Liver (tissue), 9 donors: ENCODE measurements around the gene PCDH7. TPM values are rescaled to one million over a fixed set of nuclear protein-coding genes. Genes with fewer than 3 reads are reported as not detected.

Experiments
- DNase-seq: peaks from one replicate; pipeline ENCODE4 v3.0.0-alpha.2; 2017; ENCODE audit warnings: low spot score
- H3K27ac ChIP-seq, 2 donors: one replicate each; pipeline ENCODE4 v1.7.0; 2013; ENCODE audit warnings: inconsistent platforms in 2 of 2, low read length in 2 of 2, control low read depth in 1 of 2, low read depth in 1 of 2, mild to moderate bottlenecking in 1 of 2
- H3K27me3 ChIP-seq, 4 donors: one replicate each; pipeline versions ENCODE4 v1.6.1 to v1.7.0; 2013; ENCODE audit warnings: low read length in 3 of 4, inconsistent platforms in 1 of 4, mild to moderate bottlenecking in 1 of 4, moderate library complexity in 1 of 4; ENCODE audit not compliant: control insufficient read depth in 4 of 4, insufficient read depth in 4 of 4
- H3K36me3 ChIP-seq, 4 donors: one replicate each; pipeline versions ENCODE4 v1.6.1 to v1.7.0; 2013; ENCODE audit warnings: low read length in 3 of 4, mild to moderate bottlenecking in 3 of 4, low read depth in 1 of 4, moderate library complexity in 1 of 4; ENCODE audit not compliant: control insufficient read depth in 4 of 4, insufficient read depth in 3 of 4
- H3K4me1 ChIP-seq, 4 donors: one replicate each; pipeline versions ENCODE4 v1.6.1 to v1.7.0; 2013; ENCODE audit warnings: low read length in 3 of 4, mild to moderate bottlenecking in 3 of 4, moderate library complexity in 1 of 4; ENCODE audit not compliant: control insufficient read depth in 4 of 4, insufficient read depth in 4 of 4
- H3K4me3 ChIP-seq, 3 donors: one replicate each; pipeline versions ENCODE4 v1.6.1 to v1.7.0; 2013; ENCODE audit warnings: low read length in 3 of 3, control low read depth in 1 of 3, low read depth in 1 of 3, mild to moderate bottlenecking in 1 of 3
- H3K9ac ChIP-seq, 2 donors: one replicate each; pipeline ENCODE4 v1.7.0; 2013; ENCODE audit warnings: low read length in 2 of 2, mild to moderate bottlenecking in 2 of 2, moderate library complexity in 2 of 2, control low read depth in 1 of 2, low read depth in 1 of 2
- H3K9me3 ChIP-seq, 4 donors: one replicate each; pipeline versions ENCODE4 v1.6.1 to v1.7.0; 2013; ENCODE audit warnings: low read length in 3 of 4; ENCODE audit not compliant: control insufficient read depth in 4 of 4
- FOXA1 ChIP-seq: IDR thresholded peaks from 2 replicates; pipeline ENCODE4 v1.6.1; 2016; ENCODE audit warnings: antibody characterized with exemption
- FOXA2 ChIP-seq: IDR thresholded peaks from 2 replicates; pipeline ENCODE4 v1.6.1; 2016; ENCODE audit warnings: antibody characterized with exemption
- GABPA ChIP-seq, 2 donors: IDR thresholded peaks in 1 of 2; conservative IDR thresholded peaks in 1 of 2; 2 replicates each; pipeline ENCODE4 v1.6.1; 2016; ENCODE audit warnings: antibody characterized with exemption in 2 of 2, mild to moderate bottlenecking in 1 of 2, moderate library complexity in 1 of 2
- HNF4G ChIP-seq: IDR thresholded peaks from 2 replicates; pipeline ENCODE4 v1.6.1; 2016; ENCODE audit warnings: antibody characterized with exemption
- MAX ChIP-seq: IDR thresholded peaks from 2 replicates; pipeline ENCODE4 v1.6.1; 2016; ENCODE audit warnings: antibody characterized with exemption
- NR2F2 ChIP-seq: IDR thresholded peaks from 2 replicates; pipeline ENCODE4 v1.6.1; 2016; ENCODE audit warnings: antibody characterized with exemption
- RAD21 ChIP-seq, 2 donors: IDR thresholded peaks; 2 replicates each; pipeline ENCODE4 v1.6.1; 2016; ENCODE audit warnings: antibody characterized with exemption in 2 of 2, mild to moderate bottlenecking in 2 of 2
- RXRA ChIP-seq, 2 donors: IDR thresholded peaks; 2 replicates each; pipeline ENCODE4 v1.6.1; 2017 to 2018; ENCODE audit warnings: antibody characterized with exemption in 2 of 2, mild to moderate bottlenecking in 1 of 2
- SP1 ChIP-seq: IDR thresholded peaks from 2 replicates; pipeline ENCODE4 v1.6.1; 2018; ENCODE audit warnings: antibody characterized with exemption, mild to moderate bottlenecking
- TAF1 ChIP-seq: conservative IDR thresholded peaks from 2 replicates; pipeline ENCODE4 v1.6.1; 2016; ENCODE audit warnings: antibody characterized with exemption, mild to moderate bottlenecking
- YY1 ChIP-seq: IDR thresholded peaks from 2 replicates; pipeline ENCODE4 v1.6.1; 2016; ENCODE audit warnings: antibody characterized with exemption, mild to moderate bottlenecking
- ZBTB33 ChIP-seq: IDR thresholded peaks from 2 replicates; pipeline ENCODE4 v1.6.1; 2016; ENCODE audit warnings: antibody characterized with exemption
- WGBS: extraction: QIAGEN DNeasy Blood & Tissue Kit; methylation state at CpG from one replicate; pipeline ENCODE4 v1.1.7; 2013; 5-methylcytosine and 5-hydroxymethylcytosine counted together
- polyA plus RNA-seq, 2 donors: library from polyadenylated mRNA; stranded (reverse) in 1 of 2; unstranded in 1 of 2; fragments of 200-250 nt in 1 of 2; fragments of >200 nt in 1 of 2; fragmentation: Nextera tagmentation in 1 of 2; extraction: Ambion mirVana in 1 of 2; gene quantifications; one replicate each; pipeline versions ENCODE4 v1.2.1 to v1.2.3, GENCODE V29; 2013 to 2015
- total RNA-seq, 2 donors: library from RNA; depleted of rRNA; stranded (reverse); fragments of >200 nt; gene quantifications; one replicate each; pipeline ENCODE4 v1.2.3, GENCODE V29; 2014
- TF ChIP-seq, protein P1 (sequence below): IDR thresholded peaks from 2 replicates; pipeline ENCODE4 v1.6.1; 2016; ENCODE audit warnings: antibody characterized with exemption, mild to moderate bottlenecking
- TF ChIP-seq, protein P2 (sequence below): fragments of 150-350 bp; IDR thresholded peaks from 2 replicates; pipeline ENCODE4 v1.5.1; 2017; ENCODE audit warnings: improper control_type of control experiment, low read depth, low read length; ENCODE audit not compliant: missing input control
- donor health status: healthy.
- donor health status: healthy.
- donor health status: healthy.
- donor health status: healthy.
- donor health status: healthy.

The PCDH7 gene
- total and polyA plus RNA-seq, 4 donors: 0.32 to 3.0 (median 0.98) TPM

GRCh38 chr4:30726090-30726675 lies 6.0 kb downstream of the PCDH7 start:
- WGBS: 35% methylated on average over 2 of the region's 2 CpGs
- Histone ChIP-seq H3K4me3 (no peak overlapping the region), H3K4me1 (peaks cover 4 to 11% (median 6%) of the 10 kb centered on the region in 4 donors)

DNA sequence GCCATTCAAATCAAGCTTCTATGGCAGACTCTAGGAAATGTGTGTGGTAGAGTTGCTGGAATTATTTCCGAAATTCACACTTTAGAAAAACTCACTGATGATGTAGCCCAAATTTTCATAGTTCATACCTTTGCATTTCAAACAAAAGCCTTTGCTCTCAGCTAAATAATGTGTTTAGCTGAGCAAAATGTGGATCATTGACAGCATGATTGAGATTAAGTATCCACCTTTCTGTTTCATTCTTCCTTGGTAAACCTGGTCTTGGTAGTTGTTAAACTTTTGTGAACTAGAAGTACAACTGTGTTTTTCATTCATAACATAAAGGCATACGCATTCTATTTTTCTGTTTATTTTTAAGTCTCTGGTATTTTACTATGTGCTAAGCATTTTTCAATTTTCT lies 7.2 kb downstream of the PCDH7 start:
- WGBS: 71% methylated on average over 2 of the region's 2 CpGs
- no peak for DNase-seq
- no peak overlapping the region for H3K4me3 ChIP-seq

More at GRCh38 chr4:30726090-30726675, 6.0 kb downstream of the PCDH7 start:
- no peak overlapping the region for H3K9ac ChIP-seq
- TF ChIP-seq MAX: no peak
- TF ChIP-seq TAF1: no peak
- TF ChIP-seq, protein P1, sequence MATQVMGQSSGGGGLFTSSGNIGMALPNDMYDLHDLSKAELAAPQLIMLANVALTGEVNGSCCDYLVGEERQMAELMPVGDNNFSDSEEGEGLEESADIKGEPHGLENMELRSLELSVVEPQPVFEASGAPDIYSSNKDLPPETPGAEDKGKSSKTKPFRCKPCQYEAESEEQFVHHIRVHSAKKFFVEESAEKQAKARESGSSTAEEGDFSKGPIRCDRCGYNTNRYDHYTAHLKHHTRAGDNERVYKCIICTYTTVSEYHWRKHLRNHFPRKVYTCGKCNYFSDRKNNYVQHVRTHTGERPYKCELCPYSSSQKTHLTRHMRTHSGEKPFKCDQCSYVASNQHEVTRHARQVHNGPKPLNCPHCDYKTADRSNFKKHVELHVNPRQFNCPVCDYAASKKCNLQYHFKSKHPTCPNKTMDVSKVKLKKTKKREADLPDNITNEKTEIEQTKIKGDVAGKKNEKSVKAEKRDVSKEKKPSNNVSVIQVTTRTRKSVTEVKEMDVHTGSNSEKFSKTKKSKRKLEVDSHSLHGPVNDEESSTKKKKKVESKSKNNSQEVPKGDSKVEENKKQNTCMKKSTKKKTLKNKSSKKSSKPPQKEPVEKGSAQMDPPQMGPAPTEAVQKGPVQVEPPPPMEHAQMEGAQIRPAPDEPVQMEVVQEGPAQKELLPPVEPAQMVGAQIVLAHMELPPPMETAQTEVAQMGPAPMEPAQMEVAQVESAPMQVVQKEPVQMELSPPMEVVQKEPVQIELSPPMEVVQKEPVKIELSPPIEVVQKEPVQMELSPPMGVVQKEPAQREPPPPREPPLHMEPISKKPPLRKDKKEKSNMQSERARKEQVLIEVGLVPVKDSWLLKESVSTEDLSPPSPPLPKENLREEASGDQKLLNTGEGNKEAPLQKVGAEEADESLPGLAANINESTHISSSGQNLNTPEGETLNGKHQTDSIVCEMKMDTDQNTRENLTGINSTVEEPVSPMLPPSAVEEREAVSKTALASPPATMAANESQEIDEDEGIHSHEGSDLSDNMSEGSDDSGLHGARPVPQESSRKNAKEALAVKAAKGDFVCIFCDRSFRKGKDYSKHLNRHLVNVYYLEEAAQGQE: no peak
- no peak for TF ChIP-seq FOXA1
- no peak for TF ChIP-seq YY1
- TF ChIP-seq FOXA2: no peak
- TF ChIP-seq NR2F2: no peak
- no peak for TF ChIP-seq RAD21 (IDR thresholded peaks at IDR 0.05)
- TF ChIP-seq RXRA (IDR thresholded peaks at IDR 0.05): no peak
- no peak for TF ChIP-seq HNF4G
- TF ChIP-seq GABPA (IDR thresholded peaks at IDR 0.05 in 1 of 2, conservative IDR thresholded peaks at IDR 0.05 in 1 of 2): no peak
- no peak for TF ChIP-seq ZBTB33
- TF ChIP-seq SP1: no peak
- peaks cover 0 to 2% (median 0%) of the 10 kb centered on the region in 4 donors for H3K9me3 ChIP-seq
- no peaks in the 10 kb centered on the region for H3K36me3 ChIP-seq
- H3K27ac ChIP-seq: no peak overlapping the region
- no peak for DNase-seq
- peaks cover 0 to 9% (median 4%) of the 10 kb centered on the region in 4 donors for H3K27me3 ChIP-seq

More for the DNA sequence above, 7.2 kb downstream of the PCDH7 start:
- Histone ChIP-seq H3K36me3 (no peaks in the 10 kb centered on the region), H3K9me3 (peaks cover 0 to 2% (median 0%) of the 10 kb centered on the region in 4 donors), H3K27me3 (peaks cover 0 to 9% (median 2%) of the 10 kb centered on the region in 4 donors), H3K27ac (no peak overlapping the region), H3K9ac (no peak overlapping the region), H3K4me1 (no peaks in the 10 kb centered on the region)
- TF ChIP-seq FOXA1: no peak
- TF ChIP-seq NR2F2: no peak
- TF ChIP-seq RAD21 (IDR thresholded peaks at IDR 0.05): no peak
- TF ChIP-seq YY1: no peak
- TF ChIP-seq SP1: no peak
- TF ChIP-seq TAF1: no peak
- TF ChIP-seq FOXA2: no peak
- TF ChIP-seq HNF4G: no peak
- TF ChIP-seq RXRA (IDR thresholded peaks at IDR 0.05): no peak
- TF ChIP-seq, protein P2, sequence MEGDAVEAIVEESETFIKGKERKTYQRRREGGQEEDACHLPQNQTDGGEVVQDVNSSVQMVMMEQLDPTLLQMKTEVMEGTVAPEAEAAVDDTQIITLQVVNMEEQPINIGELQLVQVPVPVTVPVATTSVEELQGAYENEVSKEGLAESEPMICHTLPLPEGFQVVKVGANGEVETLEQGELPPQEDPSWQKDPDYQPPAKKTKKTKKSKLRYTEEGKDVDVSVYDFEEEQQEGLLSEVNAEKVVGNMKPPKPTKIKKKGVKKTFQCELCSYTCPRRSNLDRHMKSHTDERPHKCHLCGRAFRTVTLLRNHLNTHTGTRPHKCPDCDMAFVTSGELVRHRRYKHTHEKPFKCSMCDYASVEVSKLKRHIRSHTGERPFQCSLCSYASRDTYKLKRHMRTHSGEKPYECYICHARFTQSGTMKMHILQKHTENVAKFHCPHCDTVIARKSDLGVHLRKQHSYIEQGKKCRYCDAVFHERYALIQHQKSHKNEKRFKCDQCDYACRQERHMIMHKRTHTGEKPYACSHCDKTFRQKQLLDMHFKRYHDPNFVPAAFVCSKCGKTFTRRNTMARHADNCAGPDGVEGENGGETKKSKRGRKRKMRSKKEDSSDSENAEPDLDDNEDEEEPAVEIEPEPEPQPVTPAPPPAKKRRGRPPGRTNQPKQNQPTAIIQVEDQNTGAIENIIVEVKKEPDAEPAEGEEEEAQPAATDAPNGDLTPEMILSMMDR: no peak
